Hepatocyte (in vitro differentiated cells): ENCODE measurements around the gene RREB1.

ENCODE experiments used
- CTCF ChIP-seq: fragments of 200-600 bp; sonication (generic); IDR thresholded peaks from 2 replicates; pipeline ENCODE4 v1.5.1; 2016; ENCODE audit warnings: antibody characterized with exemption, mild to moderate bottlenecking; ENCODE audit not compliant: poor library complexity
- EZH2 ChIP-seq: fragments of 200-600 bp; sonication (generic); IDR thresholded peaks from 2 replicates; pipeline ENCODE4 v1.6.1; 2016; ENCODE audit warnings: antibody characterized with exemption, mild to moderate bottlenecking, borderline replicate concordance

GRCh38 chr6:7165890-7166267, 58.1 kb downstream of the RREB1 start:
- no peak for TF ChIP-seq CTCF
- TF ChIP-seq EZH2, result no peak
